IPS-NIHi7 (cell line): ENCODE data around the gene TOR1A.

Experiments
- DNase-seq: peaks from one replicate; pipeline ENCODE4 v3.0.0; 2012; ENCODE audit warnings: mixed read lengths; ENCODE audit errors: extremely low spot score

TOR1A gene

DNA sequence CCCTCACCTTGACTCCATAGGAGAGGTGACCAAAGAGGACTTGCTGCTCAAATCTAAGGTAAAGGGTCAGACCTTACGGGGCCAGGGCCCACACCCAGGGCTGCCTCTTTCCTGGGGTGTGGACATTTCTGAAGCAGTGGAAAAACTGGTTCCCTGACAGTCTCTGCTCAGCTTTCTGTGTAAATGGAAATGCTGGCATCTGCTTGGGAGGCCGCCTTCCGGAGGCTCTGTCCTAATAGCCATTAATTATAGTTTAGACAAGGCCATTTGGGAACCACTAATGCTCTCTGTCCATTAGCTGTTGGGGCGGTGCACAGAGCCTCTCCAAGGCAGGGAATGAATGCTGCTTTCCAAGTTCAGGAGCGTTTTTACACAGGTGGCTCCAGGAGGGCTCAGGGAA, 28.6 kb upstream of the TOR1A start:
- no peak for DNase-seq

DNA sequence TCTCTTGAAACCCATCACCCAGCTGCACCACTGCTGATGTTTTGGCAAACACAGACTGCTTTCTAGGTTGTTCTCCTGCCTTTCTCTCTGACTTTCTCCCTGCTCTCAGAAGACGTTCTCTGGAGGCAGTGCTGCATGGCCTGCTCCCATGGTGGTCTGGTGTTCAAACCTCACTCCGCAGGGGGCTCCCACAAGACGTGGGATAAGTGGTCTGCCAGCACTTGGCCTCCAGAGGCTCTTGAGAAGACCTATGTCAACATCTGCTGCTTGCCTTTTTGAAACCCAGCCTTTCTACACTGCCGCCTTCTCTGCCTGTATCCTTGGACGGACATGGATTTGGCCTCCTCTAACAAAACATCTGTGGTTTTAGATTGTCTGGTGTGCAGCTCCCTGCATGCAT, 27.9 kb upstream of the TOR1A start:
- no peak for DNase-seq

DNA sequence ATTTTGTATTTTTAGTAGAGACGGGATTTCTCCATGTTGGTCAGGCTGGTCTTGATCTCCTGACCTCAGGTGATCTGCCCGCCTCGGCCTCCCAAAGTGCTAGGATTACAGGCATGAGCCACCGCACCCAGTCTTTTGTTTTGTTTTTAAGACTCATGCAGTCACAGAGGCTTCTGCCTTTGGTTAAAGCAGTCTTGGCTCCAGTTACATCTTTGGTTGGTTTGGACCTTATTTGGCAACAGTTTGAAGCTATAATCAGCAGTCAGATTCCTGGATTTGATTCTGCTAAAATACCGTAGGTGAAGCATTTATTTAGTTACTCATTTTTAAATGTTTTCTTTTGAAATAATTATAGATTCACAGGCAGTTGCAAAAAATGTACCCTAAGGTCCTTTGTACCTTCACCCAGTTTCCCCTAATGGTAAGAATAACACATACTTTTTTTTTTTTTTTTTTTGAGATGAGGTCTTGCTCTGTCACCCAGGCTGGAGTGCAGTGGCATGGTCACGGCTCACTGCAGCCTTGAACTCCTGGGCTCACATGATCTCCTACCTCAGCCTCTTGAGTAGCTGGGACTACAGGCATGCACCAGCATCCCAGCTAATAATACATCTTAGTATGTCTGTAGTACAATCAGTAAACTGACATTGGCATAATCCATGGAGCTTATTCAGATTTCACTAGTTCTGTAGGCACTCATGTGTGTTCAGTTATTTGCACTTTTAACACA, 27.1 kb upstream of the TOR1A start:
- DNase-seq: no peak

DNA sequence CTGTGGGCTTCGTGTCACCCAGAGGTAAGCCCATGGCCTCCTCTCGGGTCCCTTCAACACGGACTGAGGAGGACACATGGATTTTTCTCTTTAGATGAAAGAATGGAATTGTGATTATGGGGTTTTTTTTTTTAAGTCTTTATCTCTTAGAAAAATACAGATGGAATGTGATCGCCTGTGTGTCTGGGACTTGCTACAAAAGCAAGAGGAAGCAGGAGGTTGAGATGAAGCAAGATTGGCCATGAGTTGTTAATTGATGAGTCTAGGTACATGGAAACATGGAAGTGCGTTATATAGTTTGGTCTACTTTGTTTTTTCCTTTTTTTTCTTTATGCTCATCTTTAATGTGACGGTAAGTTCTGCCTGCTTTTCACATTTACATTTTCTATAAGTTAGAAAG, 26.0 kb upstream of the TOR1A start:
- DNase-seq: no peak

DNA sequence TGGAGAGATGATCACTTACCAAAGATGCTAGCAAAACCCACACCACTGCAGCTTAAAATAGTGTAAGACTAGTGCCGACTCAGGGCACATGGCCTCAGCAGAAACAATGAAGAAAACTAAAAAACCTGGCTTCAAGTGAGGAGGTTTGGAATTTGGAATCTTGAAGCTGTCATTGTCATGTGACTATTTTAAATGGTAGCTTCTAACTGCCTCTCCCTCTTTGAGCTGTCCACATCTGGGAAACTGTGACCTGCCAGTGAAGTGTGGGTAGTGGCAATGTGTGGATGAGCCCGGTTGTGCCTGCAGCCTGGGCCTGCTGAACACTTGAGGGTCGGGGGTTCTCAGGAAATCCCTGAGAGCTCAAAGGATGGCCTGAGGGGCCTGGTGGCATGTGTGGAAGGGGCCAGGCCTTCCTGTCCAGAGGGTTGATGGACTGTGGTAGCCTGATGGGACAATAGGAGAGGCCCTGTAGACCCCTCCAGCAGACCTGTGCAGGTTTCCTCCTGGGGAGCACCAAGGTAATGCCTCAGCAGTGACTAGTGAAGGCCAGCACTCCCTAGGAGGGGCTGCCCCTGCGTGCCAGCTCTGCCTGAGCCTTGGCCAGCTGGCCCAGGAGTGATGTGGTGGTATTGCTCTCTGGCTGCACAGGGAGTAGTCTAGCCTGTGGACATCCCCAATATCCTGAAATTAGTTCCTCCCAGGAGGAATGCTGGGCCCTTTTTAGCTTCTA, 24.9 kb upstream of the TOR1A start:
- DNase-seq: no peak

DNA sequence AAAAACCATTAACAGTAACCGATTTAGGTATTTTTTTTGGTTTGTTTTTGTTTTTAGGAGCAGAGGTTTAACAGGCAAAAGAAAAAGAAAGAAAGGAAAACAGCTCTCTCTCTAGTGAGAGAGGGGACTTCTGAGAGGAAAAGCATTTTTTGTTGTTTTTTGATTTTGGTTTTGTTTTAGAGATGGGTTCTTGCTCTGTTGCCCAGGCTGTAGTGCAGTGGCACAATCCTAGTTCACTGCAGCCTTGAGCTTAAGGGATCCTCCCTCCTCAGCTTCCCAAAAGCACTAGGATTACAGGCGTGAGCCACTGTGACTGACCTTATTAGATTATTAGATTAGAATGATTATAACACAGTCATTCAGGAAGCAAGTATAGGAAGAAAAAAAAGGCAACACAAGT, 21.4 kb upstream of the TOR1A start:
- no peak for DNase-seq

DNA sequence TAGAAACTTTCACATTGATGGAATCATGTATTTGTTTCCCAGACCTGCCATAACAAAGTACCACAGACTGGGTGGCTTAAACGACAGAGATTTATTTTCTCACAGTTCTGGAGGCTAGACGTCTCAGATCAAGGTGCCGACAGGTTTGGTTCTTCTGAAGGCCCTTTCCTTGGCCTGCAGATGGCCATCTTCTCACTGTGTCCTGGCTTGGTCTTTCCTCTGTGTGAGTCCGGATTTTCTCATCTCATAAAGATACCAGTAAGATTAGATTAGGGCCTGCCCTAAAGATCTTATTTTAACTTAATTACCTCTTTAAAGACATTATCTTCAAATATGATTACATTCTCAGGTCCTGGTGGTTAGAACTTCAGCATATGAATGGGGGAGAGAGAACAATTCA, 17.1 kb upstream of the TOR1A start:
- DNase-seq: no peak

DNA sequence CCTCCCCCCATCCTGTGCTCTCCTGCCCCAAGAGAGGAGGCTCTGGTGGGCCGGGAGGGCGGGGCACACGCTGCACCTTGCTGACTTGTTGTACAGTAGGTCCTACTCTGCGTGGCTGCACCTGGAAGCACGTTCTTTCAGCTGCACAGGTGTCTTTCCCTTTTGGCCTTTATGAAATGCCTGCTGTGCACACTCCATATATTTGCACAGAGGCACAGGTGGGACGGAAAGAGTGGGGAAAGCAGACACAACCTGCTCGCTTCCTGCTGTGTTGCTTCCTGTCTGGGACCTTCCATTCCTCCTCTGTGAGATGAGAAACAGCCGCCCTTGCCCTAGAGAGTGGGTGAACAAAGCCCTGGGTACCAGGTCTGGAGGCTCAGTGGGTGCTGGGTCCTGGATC, 16.1 kb upstream of the TOR1A start:
- DNase-seq: no peak

DNA sequence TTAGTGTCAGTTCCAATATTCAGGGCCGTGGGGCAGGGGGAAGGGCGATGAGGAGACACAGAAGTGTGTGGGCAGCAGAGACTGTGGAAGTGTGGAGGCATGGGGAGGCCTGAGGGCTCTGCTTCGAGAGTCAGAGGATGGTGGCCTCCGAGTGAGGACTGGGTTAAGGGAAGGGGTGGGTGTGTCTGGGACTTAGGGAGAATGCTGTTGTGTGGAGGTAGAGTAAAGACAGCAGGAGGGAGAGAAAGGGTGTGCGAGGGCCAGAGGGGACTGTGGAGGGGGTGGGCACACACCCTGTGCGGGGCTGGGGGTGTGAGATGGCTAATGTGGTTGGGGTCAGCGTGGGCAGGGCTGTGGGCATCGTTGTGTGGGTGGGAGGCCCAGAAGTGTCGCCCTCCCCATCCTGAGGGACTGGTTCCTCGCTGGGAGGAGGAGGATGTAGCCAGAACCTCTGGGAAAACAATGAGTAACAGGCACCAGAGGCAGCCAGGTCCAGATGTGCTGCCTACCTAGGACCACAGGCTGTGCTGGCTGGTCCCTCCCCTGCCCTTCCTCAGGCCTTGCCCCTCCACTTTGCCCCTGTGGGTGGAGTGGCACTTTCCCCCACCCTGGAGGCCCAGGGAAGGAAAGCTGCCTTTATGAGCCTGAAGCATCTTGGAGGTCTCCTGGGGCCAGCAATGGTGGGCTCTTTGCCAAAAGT, 15.5 kb upstream of the TOR1A start:
- DNase-seq: no peak

DNA sequence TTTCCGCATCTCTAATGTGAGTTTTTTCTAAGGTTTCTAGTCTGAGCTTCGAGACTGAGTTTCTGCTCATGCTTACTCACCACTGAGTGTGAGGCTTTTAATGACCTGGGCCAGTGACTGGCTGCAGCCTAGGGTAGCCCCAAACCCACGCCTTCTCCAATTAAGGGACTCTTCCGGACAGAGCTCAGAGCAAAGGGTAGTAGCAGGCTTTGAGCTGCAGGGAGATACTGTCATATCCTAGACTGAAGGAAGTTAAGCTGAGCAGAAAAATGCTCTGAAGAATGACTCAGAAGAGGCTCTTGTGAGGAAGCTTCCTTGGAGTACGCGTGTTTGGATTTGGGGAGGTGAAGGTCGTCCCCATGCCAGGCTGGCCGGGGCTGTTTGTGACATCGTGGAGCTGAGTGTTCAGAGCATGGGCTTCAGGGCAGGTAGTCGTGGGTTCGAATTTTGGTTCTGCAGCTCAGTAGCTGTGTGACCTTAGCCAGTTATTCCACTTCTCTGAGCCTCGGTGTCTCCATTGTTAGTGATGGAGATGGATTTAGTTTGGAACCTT, 14.8 kb upstream of the TOR1A start:
- DNase-seq: no peak

DNA sequence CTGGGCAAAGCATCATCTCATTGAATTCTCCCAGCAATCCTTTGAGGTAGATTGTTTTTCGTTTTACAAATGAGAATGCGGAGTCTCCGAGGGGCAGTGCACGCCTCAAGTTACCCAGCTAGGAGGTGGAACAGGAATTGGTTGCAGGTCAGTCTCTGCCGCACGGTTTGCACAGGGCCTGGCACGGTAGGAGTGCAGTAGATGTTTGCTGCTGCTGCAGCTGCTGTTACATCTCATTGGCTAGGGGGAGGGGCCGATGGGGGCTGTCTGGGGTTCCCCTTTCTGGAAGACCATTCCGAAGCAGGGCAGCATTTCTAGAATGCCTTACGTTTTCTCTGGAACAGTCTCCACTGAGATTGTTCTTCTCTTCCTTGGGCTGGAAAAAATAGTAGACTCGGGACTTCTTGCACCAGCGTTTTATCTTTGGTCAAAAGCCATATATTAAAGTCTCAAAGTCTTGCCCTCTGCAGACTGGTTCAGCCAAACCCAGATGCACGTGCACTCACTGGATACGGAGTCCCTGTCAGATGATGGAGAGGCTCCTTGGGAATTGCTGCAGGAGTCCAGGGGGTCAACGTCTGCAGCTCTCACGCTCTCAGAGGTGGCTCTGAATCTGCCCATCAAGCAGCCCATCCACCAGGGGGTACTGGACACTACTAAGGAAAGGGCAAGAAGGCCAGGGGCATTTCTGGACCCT, 12.5 kb upstream of the TOR1A start:
- DNase-seq: no peak

DNA sequence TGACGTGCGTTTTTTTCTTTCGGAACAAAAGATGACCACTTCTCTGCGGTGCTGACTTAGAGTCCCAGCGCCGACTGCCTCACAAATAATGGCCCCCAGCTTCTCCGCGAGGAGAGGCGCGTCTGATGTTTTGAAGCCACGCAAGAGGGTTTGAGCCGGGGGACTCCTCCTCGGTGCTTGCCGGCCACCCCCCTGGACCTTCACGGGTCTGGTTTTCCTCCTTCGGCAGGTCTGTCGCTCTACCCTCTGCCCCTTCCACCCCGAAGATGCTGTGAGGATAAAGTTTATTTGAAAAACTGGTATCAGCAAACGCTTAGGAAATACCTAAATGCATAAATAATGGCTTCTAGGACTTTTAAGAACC, 11.9 kb upstream of the TOR1A start:
- DNase-seq: no peak

DNA sequence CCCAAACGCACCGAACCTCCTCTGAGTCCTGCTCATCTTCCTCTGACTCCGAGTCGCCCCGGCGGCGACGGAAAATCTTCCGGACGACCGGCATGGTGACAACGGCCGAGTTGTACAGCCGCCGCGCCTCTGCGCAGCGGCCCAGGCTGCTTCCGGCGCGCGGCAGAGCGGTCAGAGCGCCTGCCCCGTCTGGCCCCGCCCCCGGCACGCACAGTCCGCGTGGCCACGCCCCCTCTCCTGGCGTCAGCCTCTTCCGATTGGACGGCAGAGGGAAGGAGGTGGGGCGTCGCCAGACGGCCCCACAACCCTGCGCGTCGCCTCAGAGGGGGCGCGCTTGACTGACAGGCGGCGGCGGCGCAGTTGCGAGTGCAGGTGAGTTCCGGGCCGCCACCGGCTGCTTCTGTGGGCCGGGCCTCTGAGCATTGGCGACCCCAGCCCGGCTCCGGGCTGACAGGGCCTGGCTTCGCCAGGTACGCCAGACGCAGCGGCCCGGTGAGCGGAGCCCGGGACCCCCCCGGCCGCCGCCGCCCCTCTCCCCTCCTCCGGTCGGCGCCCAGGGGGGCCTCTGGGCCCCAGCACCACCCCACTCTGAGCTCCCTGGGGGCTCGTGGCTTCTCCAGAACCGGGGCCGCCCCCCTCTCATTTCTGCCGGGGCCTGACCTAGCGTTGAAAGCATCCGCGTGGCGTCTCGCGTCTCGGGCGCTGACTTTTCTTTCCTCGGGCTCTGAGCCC, 11.4 kb upstream of the TOR1A start, which contains the start of the genes C9orf78 and USP20:
TSS of gene C9orf78 (minus strand) at position 148 of the 732 bp plus-strand sequence. CDS start at position 94, 54 bp downstream.
TSS of gene USP20 (plus strand) at position 331 of the 732 bp plus-strand sequence. CDS start 17,098 bp downstream, outside the sequence.
- DNase-seq: peak; percentile 100

DNA sequence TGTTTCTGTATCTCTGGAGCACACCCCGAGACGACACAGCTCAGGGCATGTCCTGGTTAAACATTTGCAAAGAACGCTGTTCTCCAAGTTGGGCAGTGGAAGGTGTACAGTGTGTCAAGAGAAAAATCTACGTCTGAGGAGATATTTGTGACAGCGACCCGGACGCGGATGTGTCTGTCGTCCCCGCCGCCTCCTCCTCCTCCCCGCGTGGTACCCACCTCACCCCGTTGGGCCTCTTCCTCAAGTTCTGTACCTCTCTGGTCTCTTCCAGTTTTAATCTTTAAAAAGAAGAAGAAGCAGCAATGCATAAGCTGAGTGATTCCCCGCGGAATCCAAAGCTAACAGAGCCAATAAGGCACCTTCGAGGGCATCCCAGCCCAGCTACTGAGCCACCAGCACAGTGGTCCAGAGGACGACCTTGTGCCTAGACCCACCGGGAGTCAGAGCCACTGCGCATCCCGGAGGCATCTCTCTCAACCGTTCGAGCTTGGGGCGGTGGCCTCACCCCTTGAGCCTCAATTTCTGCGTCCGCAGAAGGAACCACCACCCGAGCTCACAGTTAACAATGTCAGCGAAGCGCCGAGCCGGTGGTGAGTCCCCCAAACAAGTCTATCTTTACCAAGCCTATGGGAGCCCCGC, 10.7 kb upstream of the TOR1A start:
- DNase-seq: no peak

DNA sequence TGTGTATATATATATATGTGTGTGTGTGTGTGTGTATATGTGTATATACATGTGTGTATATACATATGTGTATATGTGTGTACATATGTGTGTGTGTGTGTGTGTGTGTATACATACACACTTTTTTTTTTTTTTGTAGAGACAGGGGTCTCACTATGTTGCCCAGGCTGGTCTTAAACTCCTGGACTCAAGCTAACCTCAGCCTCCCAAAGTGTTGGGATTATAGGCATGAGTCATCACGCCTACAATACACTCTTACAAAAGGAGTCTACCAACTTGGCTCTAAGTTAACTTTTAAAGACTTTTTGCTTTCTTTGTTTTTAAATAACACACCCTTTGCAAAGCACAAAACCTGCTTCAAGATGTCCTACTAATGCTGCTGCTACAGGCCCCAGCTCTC, 9.0 kb upstream of the TOR1A start:
- DNase-seq: no peak

DNA sequence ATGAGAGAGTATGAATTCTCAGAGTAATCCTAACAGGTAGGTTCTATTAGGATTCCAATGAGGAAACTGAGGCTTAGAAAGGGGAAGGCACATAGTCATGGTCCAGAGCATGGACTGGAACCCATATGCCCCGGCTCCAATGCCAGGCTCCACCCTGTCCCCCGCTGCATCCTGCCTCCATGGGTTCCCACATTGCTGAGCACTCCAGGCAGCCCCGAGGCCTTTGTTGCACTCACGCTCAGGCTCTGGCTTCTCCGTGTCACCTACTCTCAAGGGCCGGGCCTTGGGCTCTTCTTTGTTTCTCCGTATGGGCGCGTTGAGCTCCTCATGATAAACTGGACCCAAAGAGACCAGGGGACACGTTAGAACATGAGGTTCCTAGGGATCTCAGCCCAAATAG, 5.0 kb upstream of the TOR1A start:
- no peak for DNase-seq

DNA sequence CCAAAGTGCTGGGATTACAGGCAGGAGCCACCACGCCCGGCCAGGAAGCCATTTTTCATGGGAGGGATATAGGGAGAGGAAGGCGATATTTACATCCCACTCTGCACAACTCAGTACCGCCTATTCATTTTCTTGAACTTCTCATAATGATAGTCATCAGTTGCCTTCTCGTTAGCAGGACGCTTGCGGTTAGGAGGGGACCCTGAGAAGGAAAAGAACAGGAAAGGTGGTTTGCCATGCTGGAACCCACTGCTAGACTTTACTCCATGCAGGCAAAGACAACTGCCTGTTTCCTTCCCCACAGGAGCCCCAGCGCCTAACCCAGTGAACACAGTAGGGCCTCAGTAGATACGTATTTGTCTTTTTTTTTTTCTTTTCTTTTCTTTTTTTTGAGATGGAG, 4.1 kb upstream of the TOR1A start:
- DNase-seq: no peak

DNA sequence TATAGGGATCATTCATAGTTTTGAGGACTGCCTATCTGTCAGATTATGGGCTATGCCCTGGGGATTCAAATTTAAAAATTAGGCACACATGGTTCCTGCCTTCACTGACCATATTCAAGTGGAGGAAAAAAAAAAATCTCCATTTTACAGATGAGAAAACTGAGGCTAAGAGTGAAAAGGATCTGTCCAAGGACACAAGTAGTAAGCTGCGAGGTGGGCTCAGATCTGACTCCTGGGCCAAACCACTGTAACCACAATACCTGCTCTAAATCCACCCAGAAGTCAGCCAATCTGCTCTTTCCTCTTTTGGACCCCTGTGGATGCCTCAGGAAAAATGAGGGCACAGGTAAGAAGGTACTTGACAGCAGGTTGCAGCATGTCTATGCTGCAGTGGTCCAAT, 2.8 kb upstream of the TOR1A start:
- no peak for DNase-seq

DNA sequence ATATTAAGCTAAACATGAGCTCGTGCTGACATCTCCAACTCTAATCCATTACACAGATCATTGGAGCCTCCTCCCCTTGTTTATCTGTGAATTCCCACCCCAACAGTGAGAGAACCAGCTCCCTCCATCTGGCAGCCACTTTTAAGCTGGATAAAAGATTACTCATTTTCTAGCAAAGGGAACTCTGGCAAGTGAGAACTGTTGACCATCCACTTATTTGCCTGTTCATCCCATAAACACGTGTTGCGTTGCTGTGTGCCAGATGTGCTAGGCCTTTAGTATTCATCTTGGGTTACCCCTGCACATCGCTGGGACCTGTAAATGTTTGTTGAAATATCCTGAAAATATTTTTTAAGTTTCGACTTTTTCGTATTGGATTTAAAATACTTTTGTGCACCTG, 2.4 kb upstream of the TOR1A start:
- DNase-seq: no peak

DNA sequence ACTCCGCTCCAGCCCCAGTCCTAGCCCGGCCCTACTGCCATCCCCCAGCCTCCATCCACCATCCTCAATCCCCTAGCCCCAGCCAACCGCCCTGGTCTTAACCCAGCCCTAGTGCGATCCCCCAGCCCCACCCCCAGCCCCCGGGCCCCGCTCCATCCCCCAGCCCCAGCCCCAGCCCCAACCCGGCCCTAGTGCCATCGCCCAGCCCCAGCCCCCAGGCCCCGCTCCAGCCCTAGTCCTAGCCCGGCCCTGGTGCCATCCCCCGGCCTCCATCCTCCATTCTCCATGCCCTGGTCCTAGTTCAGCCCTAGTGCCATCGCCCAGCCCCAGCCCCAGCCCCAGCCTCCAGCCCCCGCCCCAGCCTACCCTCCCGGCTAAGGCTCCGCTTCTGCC, 398 bp downstream of the TOR1A start:
- peak; percentile 49 for DNase-seq
